Suprapubic skin (tissue), 4 donors: ENCODE results near the gene AUTS2.

Experiments used
- EP300 ChIP-seq: sonication (generic); formaldehyde crosslinking; IDR thresholded peaks from one replicate; pipeline ENCODE4 v1.6.1; 2017; ENCODE audit warnings: antibody characterized with exemption
- POLR2A ChIP-seq, 2 donors: fragments of 450-650 bp; IDR thresholded peaks; one replicate each; pipeline ENCODE4 v1.6.1; 2017; ENCODE audit warnings: antibody characterized with exemption in 2 of 2, mild to moderate bottlenecking in 2 of 2, moderate library complexity in 2 of 2
- POLR2AphosphoS5 ChIP-seq, 3 donors: sonication (generic); formaldehyde crosslinking; IDR thresholded peaks; one replicate each; pipeline ENCODE4 v1.6.1; 2017; ENCODE audit warnings: antibody characterized with exemption in 3 of 3
- TF ChIP-seq, protein P1 (sequence below), 2 donors: fragments of 200-600 bp in 1 of 2; fragments of 450-650 bp in 1 of 2; sonication (generic) in 1 of 2; IDR thresholded peaks; one replicate each; pipeline ENCODE4 v1.5.1; 2016 to 2019; ENCODE audit warnings: antibody characterized with exemption in 2 of 2, mild to moderate bottlenecking in 1 of 2, moderate library complexity in 1 of 2

DNA sequence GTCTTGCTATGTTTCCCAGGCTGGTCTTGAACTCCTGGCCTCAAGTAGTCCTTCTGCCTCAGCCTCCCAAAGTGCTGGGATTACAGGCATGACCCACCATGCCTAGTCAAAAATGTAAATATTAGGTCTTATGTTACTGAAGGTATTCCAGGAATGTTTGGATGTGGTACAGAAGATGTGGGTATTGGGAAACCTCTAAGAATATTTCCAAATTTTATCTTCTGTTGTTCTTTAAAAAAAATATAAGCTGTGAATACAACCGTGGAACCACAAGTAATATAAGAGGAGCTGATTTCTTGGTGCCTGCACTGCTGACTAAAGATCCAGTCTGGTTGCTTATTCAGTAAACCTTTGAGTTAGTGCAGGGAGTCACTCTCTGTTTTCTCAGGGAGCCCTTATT is 178.3 kb downstream of the AUTS2 start:
- TF ChIP-seq POLR2A (IDR thresholded peaks at IDR 0.05) (no peak), EP300 (no peak), POLR2AphosphoS5 (IDR thresholded peaks at IDR 0.05) (no peak)
- TF ChIP-seq, protein P1, sequence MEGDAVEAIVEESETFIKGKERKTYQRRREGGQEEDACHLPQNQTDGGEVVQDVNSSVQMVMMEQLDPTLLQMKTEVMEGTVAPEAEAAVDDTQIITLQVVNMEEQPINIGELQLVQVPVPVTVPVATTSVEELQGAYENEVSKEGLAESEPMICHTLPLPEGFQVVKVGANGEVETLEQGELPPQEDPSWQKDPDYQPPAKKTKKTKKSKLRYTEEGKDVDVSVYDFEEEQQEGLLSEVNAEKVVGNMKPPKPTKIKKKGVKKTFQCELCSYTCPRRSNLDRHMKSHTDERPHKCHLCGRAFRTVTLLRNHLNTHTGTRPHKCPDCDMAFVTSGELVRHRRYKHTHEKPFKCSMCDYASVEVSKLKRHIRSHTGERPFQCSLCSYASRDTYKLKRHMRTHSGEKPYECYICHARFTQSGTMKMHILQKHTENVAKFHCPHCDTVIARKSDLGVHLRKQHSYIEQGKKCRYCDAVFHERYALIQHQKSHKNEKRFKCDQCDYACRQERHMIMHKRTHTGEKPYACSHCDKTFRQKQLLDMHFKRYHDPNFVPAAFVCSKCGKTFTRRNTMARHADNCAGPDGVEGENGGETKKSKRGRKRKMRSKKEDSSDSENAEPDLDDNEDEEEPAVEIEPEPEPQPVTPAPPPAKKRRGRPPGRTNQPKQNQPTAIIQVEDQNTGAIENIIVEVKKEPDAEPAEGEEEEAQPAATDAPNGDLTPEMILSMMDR (IDR thresholded peaks at IDR 0.05), result no peak
